Right atrium auricular region (tissue), 2 donors: Measurements from ENCODE around the gene OTULIN. TPM values are rescaled to one million over a fixed set of nuclear protein-coding genes. Genes with fewer than 3 reads are reported as not detected.

Source experiments
- DNase-seq: peaks from one replicate; pipeline ENCODE4 v3.0.0-alpha.2; 2019; ENCODE audit warnings: low spot score
- H3K27ac ChIP-seq, 2 donors: fragments of 200-600 bp; sonication (generic); 1 replicate in 1 of 2; 2 replicates in 1 of 2; pipeline ENCODE4 v1.5.1; 2016 to 2019
- H3K27me3 ChIP-seq, 2 donors: fragments of 200-600 bp; sonication (generic); one replicate each; pipeline versions ENCODE4 v1.5.1 to v1.6.0; 2017 to 2019
- H3K36me3 ChIP-seq: fragments of 200-600 bp; sonication (generic); one replicate; pipeline ENCODE4 v1.5.1; 2016
- H3K4me1 ChIP-seq, 2 donors: fragments of 200-600 bp; sonication (generic); one replicate each; pipeline versions ENCODE4 v1.5.1 to v1.6.0; 2017 to 2019
- H3K4me3 ChIP-seq, 2 donors: fragments of 200-600 bp; sonication (generic); 1 replicate in 1 of 2; 2 replicates in 1 of 2; pipeline ENCODE4 v1.5.1; 2017 to 2019; ENCODE audit warnings: mild to moderate bottlenecking in 1 of 2, moderate library complexity in 1 of 2
- H3K9me3 ChIP-seq, 2 donors: fragments of 200-600 bp; sonication (generic); one replicate each; pipeline ENCODE4 v1.5.1; 2019
- total RNA-seq, 2 donors: library from RNA; depleted of rRNA; stranded (reverse); fragments of >200 nt; gene quantifications; one replicate each; pipeline ENCODE4 v1.1.0, GENCODE V29; 2016
- TF ChIP-seq, protein P1 (sequence below), 2 donors: fragments of 200-600 bp; sonication (generic); IDR thresholded peaks; one replicate each; pipeline ENCODE4 v1.5.1; 2019; ENCODE audit warnings: antibody characterized with exemption in 2 of 2

The OTULIN gene
- total RNA-seq, 2 donors from 2014 or later, result 13.9 to 29.9 TPM

GRCh38 chr5:14739538-14739937, 75.0 kb downstream of the OTULIN start:
- H3K27ac ChIP-seq, result peak overlapping the region; percentile 40 to 41
- peaks cover 18% of the 10 kb centered on the region for H3K36me3 ChIP-seq
- no peak overlapping the region for H3K4me3 ChIP-seq
- TF ChIP-seq, protein P1, sequence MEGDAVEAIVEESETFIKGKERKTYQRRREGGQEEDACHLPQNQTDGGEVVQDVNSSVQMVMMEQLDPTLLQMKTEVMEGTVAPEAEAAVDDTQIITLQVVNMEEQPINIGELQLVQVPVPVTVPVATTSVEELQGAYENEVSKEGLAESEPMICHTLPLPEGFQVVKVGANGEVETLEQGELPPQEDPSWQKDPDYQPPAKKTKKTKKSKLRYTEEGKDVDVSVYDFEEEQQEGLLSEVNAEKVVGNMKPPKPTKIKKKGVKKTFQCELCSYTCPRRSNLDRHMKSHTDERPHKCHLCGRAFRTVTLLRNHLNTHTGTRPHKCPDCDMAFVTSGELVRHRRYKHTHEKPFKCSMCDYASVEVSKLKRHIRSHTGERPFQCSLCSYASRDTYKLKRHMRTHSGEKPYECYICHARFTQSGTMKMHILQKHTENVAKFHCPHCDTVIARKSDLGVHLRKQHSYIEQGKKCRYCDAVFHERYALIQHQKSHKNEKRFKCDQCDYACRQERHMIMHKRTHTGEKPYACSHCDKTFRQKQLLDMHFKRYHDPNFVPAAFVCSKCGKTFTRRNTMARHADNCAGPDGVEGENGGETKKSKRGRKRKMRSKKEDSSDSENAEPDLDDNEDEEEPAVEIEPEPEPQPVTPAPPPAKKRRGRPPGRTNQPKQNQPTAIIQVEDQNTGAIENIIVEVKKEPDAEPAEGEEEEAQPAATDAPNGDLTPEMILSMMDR (IDR thresholded peaks at IDR 0.05), result no peak
- H3K9me3 ChIP-seq, result no peaks in the 10 kb centered on the region
- H3K4me1 ChIP-seq, result peaks cover 0 to 66% of the 10 kb centered on the region in 2 donors
- no peaks in the 10 kb centered on the region for H3K27me3 ChIP-seq
- no peak for DNase-seq

DNA sequence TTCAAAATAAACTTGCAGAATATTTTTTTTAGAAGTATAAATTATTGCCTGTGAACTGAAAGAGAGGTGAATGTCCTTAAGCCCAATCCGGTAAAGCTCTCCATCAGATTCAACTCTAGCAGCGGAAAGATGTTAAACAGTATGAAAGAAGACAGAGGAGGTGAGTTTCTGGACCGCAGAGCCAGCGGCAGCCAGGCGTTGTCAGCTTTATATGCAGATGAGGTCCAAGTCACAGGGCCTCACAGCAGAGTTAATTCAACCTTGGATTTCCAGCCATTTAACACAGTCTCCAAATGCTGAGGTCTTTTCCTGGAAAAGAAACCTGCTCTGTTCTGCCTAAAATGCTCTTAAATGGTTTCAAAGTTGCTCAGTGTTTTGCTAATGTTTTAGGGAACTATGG, 75.5 kb downstream of the OTULIN start:
- Histone ChIP-seq H3K4me1 (peaks cover 0 to 71% of the 10 kb centered on the region in 2 donors), H3K9me3 (no peaks in the 10 kb centered on the region), H3K27ac (peak overlapping the region in 1 of 2 donors; percentile 41), H3K36me3 (peaks cover 18% of the 10 kb centered on the region), H3K4me3 (no peak overlapping the region), H3K27me3 (no peaks in the 10 kb centered on the region)
- no peak for DNase-seq
- TF ChIP-seq, protein P1 (IDR thresholded peaks at IDR 0.05), result no peak

- H3K27me3 ChIP-seq, result no peaks in the 10 kb centered on the region
- no peak overlapping the region for H3K4me3 ChIP-seq
- H3K9me3 ChIP-seq, result no peaks in the 10 kb centered on the region
- H3K4me1 ChIP-seq, result peaks cover 0 to 67% of the 10 kb centered on the region in 2 donors
- H3K36me3 ChIP-seq, result peaks cover 18% of the 10 kb centered on the region
- DNase-seq, result no peak
- H3K27ac ChIP-seq, result no peak overlapping the region
- TF ChIP-seq, protein P1 (IDR thresholded peaks at IDR 0.05), result no peak
These were observed 76.6 kb downstream of the OTULIN start for GRCh38 chr5:14741131-14741530.

DNA sequence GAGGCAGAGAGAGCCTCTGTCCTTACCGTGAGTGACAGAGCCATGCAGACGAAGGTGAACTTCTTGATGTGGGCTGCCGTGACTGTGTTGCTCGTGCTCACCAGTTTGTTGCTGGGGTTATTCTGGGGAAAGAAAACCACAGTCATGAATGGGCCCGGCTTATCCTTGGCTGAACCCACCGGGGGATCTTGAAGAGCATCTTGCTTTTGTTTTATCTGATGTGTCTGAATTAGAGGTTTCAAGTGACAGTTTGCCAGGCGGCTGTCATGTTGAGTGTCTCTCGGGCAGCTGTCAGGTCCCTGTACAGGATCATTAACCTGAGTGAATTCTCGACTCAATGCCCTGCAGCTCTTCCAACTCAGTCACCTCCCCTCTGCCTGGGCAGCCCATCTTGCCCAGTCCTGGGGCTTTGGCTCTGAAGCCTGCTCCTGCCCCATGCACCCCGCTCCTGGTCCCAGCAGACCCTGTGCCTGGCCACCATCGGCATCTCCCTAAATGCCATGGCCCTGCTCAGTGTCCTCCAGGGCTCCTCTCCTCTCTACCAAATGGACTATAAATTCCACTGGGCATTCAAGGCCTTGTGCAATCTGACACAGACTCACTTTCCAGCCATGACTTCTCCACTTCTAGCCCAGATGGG, 77.4 kb downstream of the OTULIN start:
- H3K36me3 ChIP-seq, result peaks cover 26% of the 10 kb centered on the region

DNA sequence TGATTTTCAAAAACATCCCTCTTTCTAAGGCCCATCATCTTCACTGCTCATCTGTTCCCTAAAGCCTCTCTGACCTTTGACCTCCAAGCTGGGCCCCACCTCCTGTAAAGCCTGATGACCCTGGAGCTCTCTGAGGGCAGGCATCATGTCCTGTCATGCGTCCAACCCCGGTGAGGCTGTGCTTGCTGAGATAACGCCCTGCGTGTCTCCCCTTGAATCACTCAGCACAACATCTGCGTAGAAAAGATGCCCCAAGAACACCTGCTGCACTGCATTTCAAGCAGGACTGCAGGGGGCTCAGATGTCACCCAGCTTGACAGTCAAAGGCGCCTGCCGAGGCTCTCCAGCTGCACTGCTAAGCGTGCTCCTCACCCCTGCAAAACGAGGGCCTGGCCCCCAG, 78.0 kb downstream of the OTULIN start:
- Histone ChIP-seq H3K4me1 (peaks cover 0 to 54% of the 10 kb centered on the region in 2 donors), H3K9me3 (no peaks in the 10 kb centered on the region), H3K4me3 (no peak overlapping the region), H3K27ac (peak overlapping the region in 1 of 2 donors; percentile 17), H3K36me3 (peaks cover 32% of the 10 kb centered on the region), H3K27me3 (no peaks in the 10 kb centered on the region)
- TF ChIP-seq, protein P1 (IDR thresholded peaks at IDR 0.05), result no peak
- DNase-seq, result no peak

More for the DNA sequence above, 77.4 kb downstream of the OTULIN start:
- Histone ChIP-seq H3K27me3 (no peaks in the 10 kb centered on the region), H3K9me3 (no peaks in the 10 kb centered on the region), H3K4me3 (no peak overlapping the region), H3K4me1 (peaks cover 0 to 59% of the 10 kb centered on the region in 2 donors), H3K27ac (peak overlapping the region in 1 of 2 donors; percentile 17)
- DNase-seq, result no peak
- TF ChIP-seq, protein P1 (IDR thresholded peaks at IDR 0.05), result no peak
